SK-N-SH (cell line): ENCODE results near the gene C1D. TPM values are rescaled to one million over a fixed set of nuclear protein-coding genes. Genes with fewer than 3 reads are reported as not detected.

Experiments used
- CTCF ChIA-PET: fragments of 300-600, 350-600 bp; formaldehyde crosslinking; extraction: SDS; loops from one replicate; lab custom pipeline; 2021; lab: Yijun Ruan, JAX
- POLR2A ChIA-PET: fragments of 350-600 bp; sonication (Branson Sonifier 250); formaldehyde crosslinking; extraction: SDS; loops from one replicate; lab custom pipeline; 2020; ENCODE audit warnings: antibody characterized with exemption, inconsistent platforms; lab: Yijun Ruan, JAX
- DNase-seq: peaks from one replicate; pipeline ENCODE4 v3.0.0; 2012
- H2AFZ ChIP-seq: fragments of 200-600 bp; sonication (generic); 2 replicates; pipeline ENCODE4 v1.8.1; 2016; ENCODE audit warnings: antibody characterized with exemption, mild to moderate bottlenecking, low read depth
- H3F3A ChIP-seq: fragments of 200-600 bp; sonication (generic); replicated peaks from 2 replicates; pipeline ENCODE3; 2016; ENCODE audit warnings: antibody characterized with exemption, mild to moderate bottlenecking; ENCODE audit not compliant: insufficient read depth
- H3K27ac ChIP-seq, 2 experiments: fragments of 200-500 bp in 1 of 2; fragments of 200-600 bp in 1 of 2; sonication (Bioruptor generic) in 1 of 2; sonication (generic), shearing (Covaris generic) in 1 of 2; 2 replicates each; pipeline versions ENCODE4 v1.5.1 to v1.6.1; 2014 to 2016; ENCODE audit warnings: low read depth in 2 of 2, inconsistent platforms in 1 of 2, low read length in 1 of 2, mild to moderate bottlenecking in 1 of 2, mixed read lengths in 1 of 2
- H3K27me3 ChIP-seq: fragments of 200-600 bp; sonication (generic), shearing (Covaris generic); 2 replicates; pipeline ENCODE4 v1.6.1; 2016; ENCODE audit warnings: mixed run types; ENCODE audit not compliant: insufficient read depth
- H3K36me3 ChIP-seq, 2 experiments: fragments of 200-500 bp in 1 of 2; fragments of 200-600 bp in 1 of 2; sonication (Bioruptor generic) in 1 of 2; sonication (generic) in 1 of 2; replicated peaks in 1 of 2; 2 replicates each; pipeline versions ENCODE3 to v1.5.1; 2014 to 2016; ENCODE audit warnings: low read length in 1 of 2, mild to moderate bottlenecking in 1 of 2; ENCODE audit not compliant: insufficient read depth in 2 of 2, control insufficient read depth in 1 of 2
- H3K4me1 ChIP-seq, 2 experiments: fragments of 200-500 bp in 1 of 2; fragments of 200-600 bp in 1 of 2; sonication (Bioruptor generic) in 1 of 2; sonication (generic), shearing (Covaris generic) in 1 of 2; 2 replicates each; pipeline versions ENCODE4 v1.5.1 to v1.6.1; 2014 to 2016; ENCODE audit warnings: low read depth in 1 of 2, low read length in 1 of 2, mixed run types in 1 of 2; ENCODE audit not compliant: insufficient read depth in 2 of 2, control insufficient read depth in 1 of 2
- H3K4me2 ChIP-seq: fragments of 200-600 bp; sonication (generic), shearing (Covaris generic); 2 replicates; pipeline ENCODE4 v1.6.1; 2017; ENCODE audit warnings: mixed run types
- H3K4me3 ChIP-seq, 2 experiments: fragments of 200-500 bp in 1 of 2; fragments of 200-600 bp in 1 of 2; sonication (Bioruptor generic) in 1 of 2; sonication (generic), shearing (Covaris generic) in 1 of 2; 2 replicates each; pipeline versions ENCODE4 v1.5.1 to v1.8.1; 2014 to 2016; ENCODE audit warnings: low read depth in 2 of 2, inconsistent platforms in 1 of 2, low read length in 1 of 2, mild to moderate bottlenecking in 1 of 2, mixed read lengths in 1 of 2, moderate library complexity in 1 of 2
- H3K79me2 ChIP-seq: fragments of 200-600 bp; sonication (generic); 2 replicates; pipeline ENCODE4 v1.8.1; 2017; ENCODE audit warnings: mild to moderate bottlenecking; ENCODE audit not compliant: insufficient read depth
- H3K9ac ChIP-seq: fragments of 200-600 bp; sonication (generic); 2 replicates; pipeline ENCODE4 v1.6.1; 2017; ENCODE audit warnings: mixed run types
- H3K9me2 ChIP-seq: fragments of 200-600 bp; sonication (generic); 2 replicates; pipeline ENCODE4 v1.6.1; 2017; ENCODE audit warnings: mixed run types
- H3K9me3 ChIP-seq: fragments of 200-600 bp; sonication (generic); 2 replicates; pipeline ENCODE4 v1.6.1; 2017; ENCODE audit warnings: mixed run types, mild to moderate bottlenecking, moderate library complexity
- H4K20me1 ChIP-seq: fragments of 200-600 bp; sonication (generic); 2 replicates; pipeline ENCODE4 v1.6.1; 2017; ENCODE audit warnings: mild to moderate bottlenecking, mixed run types; ENCODE audit not compliant: insufficient read depth
- CHD2 ChIP-seq: fragments of 150-350 bp; IDR thresholded peaks from 2 replicates; pipeline ENCODE4 v1.6.1; 2018; ENCODE audit warnings: low read length; ENCODE audit not compliant: partially characterized antibody
- EP300 ChIP-seq, 2 experiments: IDR thresholded peaks; 2 replicates each; pipeline versions ENCODE4 v1.4.0 to v1.6.1; 2012; ENCODE audit warnings: borderline replicate concordance in 1 of 2, low read depth in 1 of 2, low read length in 1 of 2
- FOSL2 ChIP-seq: IDR thresholded peaks from 2 replicates; pipeline ENCODE4 v1.4.0; 2012; ENCODE audit warnings: low read depth, mild to moderate bottlenecking, moderate library complexity, borderline replicate concordance
- FOXJ3 ChIP-seq: sonication (generic); formaldehyde crosslinking; IDR thresholded peaks from 2 replicates; pipeline ENCODE4 v1.5.1; 2020; ENCODE audit warnings: mild to moderate bottlenecking, missing genetic modification reagents
- FOXM1 ChIP-seq: IDR thresholded peaks from 2 replicates; pipeline ENCODE4 v1.4.0; 2012; ENCODE audit warnings: low read depth, mild to moderate bottlenecking
- GABPA ChIP-seq: IDR thresholded peaks from 2 replicates; pipeline ENCODE4 v1.4.0; 2012; ENCODE audit warnings: low read depth, mild to moderate bottlenecking
- GATA2 ChIP-seq: sonication (generic); formaldehyde crosslinking; IDR thresholded peaks from 2 replicates; pipeline ENCODE4 v1.5.0; 2020; ENCODE audit warnings: mild to moderate bottlenecking, missing genetic modification reagents
- IRF3 ChIP-seq: fragments of 150-350 bp; IDR thresholded peaks from 2 replicates; pipeline ENCODE4 v1.6.1; 2016; ENCODE audit warnings: mild to moderate bottlenecking, low read depth, low read length
- JUND ChIP-seq: IDR thresholded peaks from 2 replicates; pipeline ENCODE4 v1.4.0; 2012
- MAX ChIP-seq: IDR thresholded peaks from 2 replicates; pipeline ENCODE4 v1.4.0; 2012; ENCODE audit warnings: low read depth
- MEF2A ChIP-seq: IDR thresholded peaks from 2 replicates; pipeline ENCODE4 v1.4.0; 2012; ENCODE audit warnings: low read depth, borderline replicate concordance
- NFIC ChIP-seq: IDR thresholded peaks from 2 replicates; pipeline ENCODE4 v1.4.0; 2012; ENCODE audit warnings: borderline replicate concordance
- PBX3 ChIP-seq: IDR thresholded peaks from 2 replicates; pipeline ENCODE4; 2012
- POLR2AphosphoS5 ChIP-seq: IDR thresholded peaks from 2 replicates; pipeline ENCODE4 v1.6.1; 2012; ENCODE audit warnings: low read depth, low read length
- RAD21 ChIP-seq: IDR thresholded peaks from 2 replicates; pipeline ENCODE4 v1.6.1; 2012; ENCODE audit warnings: mild to moderate bottlenecking, low read length
- RCOR1 ChIP-seq: fragments of 150-350 bp; IDR thresholded peaks from 2 replicates; pipeline ENCODE4 v1.6.1; 2017; ENCODE audit warnings: antibody characterized with exemption, low read length
- REST ChIP-seq: IDR thresholded peaks from 2 replicates; pipeline ENCODE4 v1.6.1; 2012; ENCODE audit warnings: mild to moderate bottlenecking, low read depth, low read length, moderate library complexity
- SIN3A ChIP-seq: IDR thresholded peaks from 2 replicates; pipeline ENCODE4 v1.6.1; 2012; ENCODE audit warnings: low read depth, mild to moderate bottlenecking, low read length, moderate library complexity, borderline replicate concordance
- SMC3 ChIP-seq: IDR thresholded peaks from 2 replicates; pipeline ENCODE4 v1.6.1; 2012; ENCODE audit warnings: low read depth, low read length, improper control_type of control experiment
- TCF12 ChIP-seq: IDR thresholded peaks from 2 replicates; pipeline ENCODE4 v1.4.0; 2012
- TEAD4 ChIP-seq: IDR thresholded peaks from 2 replicates; pipeline ENCODE4 v1.4.0; 2012; ENCODE audit warnings: mild to moderate bottlenecking, borderline replicate concordance; ENCODE audit not compliant: insufficient read depth
- WGBS: methylation state at CpG from one replicate; pipeline ENCODE4 v1.1.6; 2017; ENCODE audit warnings: low lambda C conversion rate; 5-methylcytosine and 5-hydroxymethylcytosine counted together
- polyA plus RNA-seq, 3 experiments: library from polyadenylated mRNA; depleted of rRNA; stranded (reverse); fragments of >200 nt; gene quantifications; 2 replicates each; pipeline ENCODE4 v1.2.3, GENCODE V29; 2012

C1D gene
- polyA plus RNA-seq, 1 of the 3 experiments (the other 2 are of a cell fraction): 45.9 TPM

- no peak for TF ChIP-seq FOXM1
- TF ChIP-seq FOXJ3: no peak
- no peak for TF ChIP-seq IRF3
- TF ChIP-seq CHD2: no peak
- TF ChIP-seq SMC3: no peak
- TF ChIP-seq MEF2A: no peak
- no peak for TF ChIP-seq RCOR1
Measured at GRCh38 chr2:68043032-68043431, 19.8 kb downstream of the C1D start (continued).

- Histone ChIP-seq H3K9me2 (no peaks in the 10 kb centered on the region), H3K27me3 (no peaks in the 10 kb centered on the region), H2AFZ (no peak overlapping the region), H3K79me2 (peaks cover 4% of the 10 kb centered on the region; the same call in 1 of the 2 replicates), H3K4me3 (no peak overlapping the region), H3F3A (peaks cover 52% of the 10 kb centered on the region), H3K4me2 (no peak overlapping the region), H3K36me3 (peaks cover 15 to 23% of the 10 kb centered on the region in 2 experiments), H3K9me3 (no peaks in the 10 kb centered on the region), H3K27ac (peak overlapping the region; percentile 90 to 95), H4K20me1 (no peaks in the 10 kb centered on the region), H3K9ac (no peak overlapping the region), H3K4me1 (peaks cover 35 to 66% of the 10 kb centered on the region in 2 experiments)
- TF ChIP-seq MEF2A (no peak), CHD2 (no peak), GATA2 (CRISPR knock-in tag) (no peak), TCF12 (no peak)
- ChIA-PET POLR2A (no interaction called here), CTCF (no interaction called here)
- no peak for DNase-seq
Measured at GRCh38 chr2:68041704-68042245, 21.0 kb downstream of the C1D start.

- H2AFZ ChIP-seq: no peak overlapping the region
- peaks cover 4% of the 10 kb centered on the region; the same call in 1 of the 2 replicates for H3K79me2 ChIP-seq
- no peaks in the 10 kb centered on the region for H3K9me3 ChIP-seq
- no peak overlapping the region for H3K4me3 ChIP-seq
- CTCF ChIA-PET: interaction anchor here (0.7 kb wide), 1 partner anchor 45 kb away, joined by 3 read pairs; no protein-coding TSS in a partner anchor
- no peaks in the 10 kb centered on the region for H3K9me2 ChIP-seq
- peak overlapping the region; percentile 42; the same call in 1 of the 2 replicates for H3K9ac ChIP-seq
- no peaks in the 10 kb centered on the region for H3K27me3 ChIP-seq
- no peaks in the 10 kb centered on the region for H4K20me1 ChIP-seq
- POLR2A ChIA-PET: no interaction called here
- peak overlapping the region; percentile 90 to 95 for H3K27ac ChIP-seq
- DNase-seq: no peak
- H3F3A ChIP-seq: peaks cover 35% of the 10 kb centered on the region
- TF ChIP-seq REST (no peak), TEAD4 (peak; percentile 61; the same call in 1 of the 2 replicates), JUND (peak; percentile 79), GABPA (no peak), EP300 (IDR thresholded peaks at IDR 0.05; ENCODE audit: borderline replicate concordance in 1 of 2, low read depth in 1 of 2, low read length in 1 of 2) (peak; percentile 14 to 79; a peak in 2 of 4 replicates), FOXM1 (peak; percentile 70; the same call in 1 of the 2 replicates), NFIC (peak; percentile 41; the same call in 1 of the 2 replicates), SIN3A (no peak), MEF2A (peak; percentile 96), MAX (no peak), TCF12 (peak; percentile 72), FOSL2 (peak; percentile 83), RAD21 (no peak), PBX3 (peak; percentile 80), POLR2AphosphoS5 (peak; percentile 68)
- TF ChIP-seq, all 33 proteins: peak for 10
- Histone ChIP-seq H3K4me1 (peaks cover 27 to 55% of the 10 kb centered on the region in 2 experiments), H3K4me2 (peak overlapping the region; percentile 27; the same call in 1 of the 2 replicates), H3K36me3 (peaks cover 8 to 23% of the 10 kb centered on the region in 2 experiments)
- 19% methylated on average over 3 of the region's 3 CpGs for WGBS
Measured at GRCh38 chr2:68040078-68040477, 22.7 kb downstream of the C1D start.
